NCI-H1105 treated with DMSO at 0.1 percent for 48 hours (cell line): Measurements from ENCODE around the gene CDC42EP1.

Experiments used
- DNase-seq: peaks from one replicate; lab custom pipeline; 2025; lab: John Stamatoyannopoulos, UW

Gene CDC42EP1

DNA sequence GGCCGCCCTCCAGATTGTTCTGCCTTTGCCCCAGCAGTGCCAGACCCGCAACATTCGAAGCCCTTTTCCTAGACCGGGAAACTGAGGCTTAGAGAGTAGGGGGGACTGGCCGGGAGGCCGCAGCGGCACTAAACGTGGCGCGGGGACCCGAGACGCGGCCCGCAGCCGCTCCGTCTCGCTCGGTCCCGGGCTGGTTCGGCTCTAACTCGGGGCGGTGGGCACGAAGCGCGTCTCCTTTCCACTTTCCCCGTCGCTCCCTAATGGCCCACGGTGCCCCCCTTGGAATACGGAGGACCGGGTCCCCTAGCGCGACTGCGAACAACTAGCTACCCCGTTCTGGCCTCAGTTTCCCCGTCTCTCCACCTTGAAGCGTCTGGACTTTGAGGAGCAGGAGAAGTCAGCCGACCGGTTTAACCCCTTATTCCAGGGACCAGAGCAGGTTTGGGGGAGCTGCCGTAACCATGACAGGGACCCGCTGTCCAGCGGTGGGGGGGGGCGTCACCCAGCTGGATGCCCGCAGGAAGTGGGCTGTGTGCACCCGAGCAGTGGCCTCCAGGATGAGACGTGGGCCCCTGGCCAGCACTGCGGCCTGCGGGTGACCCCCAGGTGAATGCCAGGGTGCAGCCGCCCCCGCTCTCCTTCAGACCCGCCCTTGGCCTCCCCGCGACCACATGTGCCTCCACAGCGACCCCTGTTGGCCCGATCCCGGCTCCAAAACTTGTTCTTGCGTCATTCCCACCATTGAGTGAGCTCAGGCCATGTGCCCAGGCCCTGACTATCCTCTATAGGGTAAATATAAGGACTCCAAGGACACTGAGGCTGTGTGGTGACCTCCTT is 1.1 kb downstream of the CDC42EP1 start:
- peak; percentile 15 for DNase-seq

DNA sequence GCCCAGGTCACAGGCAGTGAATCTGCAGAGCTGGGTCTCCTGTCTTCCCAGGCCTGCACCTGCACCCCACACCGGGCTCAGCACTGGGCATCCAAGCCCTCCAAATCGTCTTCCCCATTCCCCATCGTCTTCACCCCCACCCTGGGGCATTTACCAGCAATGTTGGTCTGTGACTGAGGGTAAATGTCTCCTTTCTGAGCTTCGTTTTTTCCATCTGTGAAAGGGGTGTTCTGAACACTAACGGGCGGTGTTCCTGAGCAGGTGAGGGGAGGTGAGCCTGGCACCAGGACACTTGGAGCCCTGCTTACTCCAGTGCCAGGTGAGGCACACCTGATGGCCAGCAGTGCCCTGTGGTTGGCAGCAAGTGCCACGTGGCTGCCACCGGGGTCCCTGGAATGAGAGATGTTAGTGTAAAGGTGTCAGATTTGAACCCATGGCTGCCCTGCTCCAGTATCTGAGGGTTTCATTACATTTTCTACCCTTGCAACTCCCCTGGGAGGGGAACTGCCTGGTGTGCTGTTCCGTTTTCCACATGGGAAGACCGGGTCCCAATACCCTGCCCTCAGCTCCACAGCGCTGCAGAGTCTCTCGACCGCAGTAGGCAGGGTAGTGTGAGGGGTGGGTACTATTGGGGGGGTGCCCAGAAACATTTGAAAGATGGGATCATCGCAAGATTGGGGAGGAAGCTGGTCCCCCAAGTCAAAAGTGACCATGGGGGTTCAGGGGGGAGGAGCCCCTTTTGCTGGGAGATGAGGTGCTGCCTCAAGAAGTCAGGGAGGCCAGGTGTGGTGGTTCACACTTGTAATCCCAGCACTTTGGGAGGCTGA is 2.0 kb downstream of the CDC42EP1 start:
- no peak for DNase-seq

DNA sequence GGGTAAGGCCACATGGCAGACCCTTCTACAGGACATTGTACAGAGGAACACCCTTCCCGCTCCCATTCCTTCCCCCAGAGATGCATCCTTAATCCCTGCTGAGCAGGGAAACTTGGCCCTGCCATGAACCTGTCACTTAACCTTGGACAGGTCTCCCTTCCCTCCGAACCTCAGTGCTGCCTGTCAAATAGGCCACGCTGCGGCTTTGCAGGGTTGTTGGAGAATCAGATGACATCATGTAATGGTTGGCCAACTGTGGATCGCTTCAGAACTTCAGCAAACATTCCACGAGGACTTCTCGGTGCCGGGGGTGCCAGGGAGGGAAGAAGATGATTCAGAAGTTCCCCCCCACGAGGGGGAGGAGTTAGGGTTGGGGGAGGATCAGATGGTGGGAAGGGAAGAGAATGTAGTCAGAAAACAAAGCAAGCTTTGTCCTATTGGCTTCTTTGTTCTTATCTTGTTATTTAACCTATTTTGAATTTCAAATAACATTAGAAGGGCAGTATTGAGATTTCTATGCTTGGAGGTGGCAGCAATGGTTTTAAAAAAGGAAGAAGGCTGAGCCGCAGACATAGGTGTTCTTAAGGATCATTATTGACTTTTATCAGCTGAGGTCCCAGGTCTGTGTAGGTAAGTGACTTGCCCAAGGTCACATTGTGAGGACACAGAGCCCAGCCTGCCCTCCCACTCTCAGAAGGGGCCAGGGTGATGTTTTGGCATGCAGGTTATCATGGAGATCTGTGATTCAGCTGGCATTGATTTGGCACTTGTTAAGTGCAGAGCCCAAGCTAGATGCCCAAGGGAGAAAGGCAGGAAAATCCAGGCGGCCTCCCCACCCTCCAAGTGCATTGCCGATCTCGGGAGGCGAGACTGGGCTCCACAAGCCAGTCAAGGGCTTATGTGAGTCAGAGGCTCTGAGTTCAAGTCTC is 3.1 kb downstream of the CDC42EP1 start:
- no peak for DNase-seq

DNA sequence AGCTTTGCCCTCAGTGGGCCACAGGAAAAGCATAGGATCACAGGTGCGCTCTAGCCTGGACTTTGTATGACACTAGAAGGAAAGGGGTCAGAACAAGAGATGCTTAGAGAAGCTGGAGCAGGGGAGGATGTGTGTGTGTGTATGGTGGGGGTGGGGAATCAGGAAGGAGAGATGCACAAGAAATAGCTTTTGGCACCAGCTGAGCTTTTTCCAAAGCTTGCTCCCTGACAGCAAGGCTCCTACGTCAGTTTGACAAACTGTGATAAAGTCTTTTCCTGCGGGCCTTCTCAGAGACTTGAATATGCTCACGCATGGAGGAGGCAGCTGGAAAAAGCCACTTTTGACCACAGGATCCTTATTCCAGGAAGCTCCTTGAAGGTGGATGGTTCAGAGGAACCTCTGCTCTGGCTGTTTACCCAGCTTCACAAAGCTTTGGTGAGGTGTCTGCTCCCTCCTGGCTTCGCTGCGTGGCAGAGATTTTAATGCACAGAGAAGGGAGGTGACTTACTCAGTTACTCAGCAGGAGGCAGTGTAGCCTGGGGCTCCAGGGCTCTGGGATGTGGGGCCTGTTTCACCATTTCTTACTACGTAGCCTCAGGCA is 3.9 kb downstream of the CDC42EP1 start:
- DNase-seq, result no peak

DNA sequence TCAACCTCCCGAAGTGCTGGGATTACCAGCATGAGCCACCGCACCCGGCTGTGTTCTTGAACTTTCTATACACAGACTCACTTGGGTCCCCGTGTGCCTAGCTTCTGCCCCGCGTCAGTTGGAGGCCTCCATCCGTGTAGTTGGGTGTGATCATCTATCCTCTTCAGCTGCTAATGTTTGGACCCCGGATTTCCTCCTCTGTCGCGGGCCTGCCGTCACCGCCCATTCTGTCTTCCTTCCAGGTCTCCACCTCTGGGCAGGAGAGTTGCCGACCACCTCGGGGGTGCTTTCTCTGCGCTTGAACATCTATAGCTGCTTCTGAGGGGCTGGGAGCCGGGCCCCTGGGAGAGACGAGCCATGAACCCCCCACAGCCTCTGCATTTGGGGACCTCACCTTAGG is 5.5 kb downstream of the CDC42EP1 start:
- no peak for DNase-seq

DNA sequence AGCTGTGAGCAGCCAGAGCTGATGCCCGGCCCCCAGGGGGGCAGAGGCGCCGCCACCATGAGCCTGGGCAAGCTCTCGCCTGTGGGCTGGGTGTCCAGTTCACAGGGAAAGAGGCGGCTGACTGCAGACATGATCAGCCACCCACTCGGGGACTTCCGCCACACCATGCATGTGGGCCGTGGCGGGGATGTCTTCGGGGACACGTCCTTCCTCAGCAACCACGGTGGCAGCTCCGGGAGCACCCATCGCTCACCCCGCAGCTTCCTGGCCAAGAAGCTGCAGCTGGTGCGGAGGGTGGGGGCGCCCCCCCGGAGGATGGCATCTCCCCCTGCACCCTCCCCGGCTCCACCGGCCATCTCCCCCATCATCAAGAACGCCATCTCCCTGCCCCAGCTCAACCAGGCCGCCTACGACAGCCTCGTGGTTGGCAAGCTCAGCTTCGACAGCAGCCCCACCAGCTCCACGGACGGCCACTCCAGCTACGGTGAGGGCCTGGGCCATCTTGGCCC is 6.1 kb downstream of the CDC42EP1 start:
- DNase-seq, result no peak

DNA sequence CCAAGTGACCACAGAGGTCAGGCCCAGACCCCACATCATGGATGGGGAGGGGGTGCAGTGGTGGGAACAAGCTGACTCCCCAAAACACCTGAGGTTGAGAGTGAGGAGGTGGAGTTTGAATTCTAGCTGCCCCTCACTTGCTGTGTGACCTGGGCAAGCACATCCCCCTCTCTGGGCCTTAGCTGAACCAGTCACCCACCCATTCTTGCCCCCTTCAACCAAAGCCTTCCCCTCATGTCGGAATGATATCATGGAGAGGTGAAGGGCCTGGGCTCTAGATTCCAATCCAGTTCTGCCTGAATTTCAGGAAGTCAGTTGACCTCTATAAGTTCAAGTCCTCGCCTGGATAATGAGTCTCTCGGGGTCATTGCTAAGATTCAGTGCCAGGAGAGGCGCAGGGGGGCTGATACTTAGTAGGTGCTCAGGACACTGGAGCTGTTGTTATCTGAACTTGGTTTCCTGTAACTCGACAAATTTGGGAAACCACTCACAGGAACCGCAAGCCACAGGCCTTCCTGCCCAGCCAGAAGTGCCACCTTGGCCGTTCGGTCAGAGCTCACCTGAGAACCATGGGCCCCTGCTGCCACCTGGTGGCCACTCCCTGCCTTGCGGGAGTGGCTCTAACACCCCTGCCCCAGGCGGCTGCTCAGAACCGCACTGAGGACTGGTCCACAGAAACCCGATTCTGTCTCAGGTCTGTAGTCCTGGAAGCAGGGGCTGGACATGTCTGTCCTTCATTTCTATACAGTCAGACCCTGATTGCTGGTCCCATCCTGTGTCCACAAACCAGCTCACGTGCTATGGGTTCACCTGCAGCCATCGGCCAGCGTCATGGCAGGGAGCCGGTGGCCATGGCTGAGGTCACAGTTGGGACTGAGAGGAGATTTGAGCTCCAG is 6.9 kb downstream of the CDC42EP1 start:
- DNase-seq, result peak; percentile 50

DNA sequence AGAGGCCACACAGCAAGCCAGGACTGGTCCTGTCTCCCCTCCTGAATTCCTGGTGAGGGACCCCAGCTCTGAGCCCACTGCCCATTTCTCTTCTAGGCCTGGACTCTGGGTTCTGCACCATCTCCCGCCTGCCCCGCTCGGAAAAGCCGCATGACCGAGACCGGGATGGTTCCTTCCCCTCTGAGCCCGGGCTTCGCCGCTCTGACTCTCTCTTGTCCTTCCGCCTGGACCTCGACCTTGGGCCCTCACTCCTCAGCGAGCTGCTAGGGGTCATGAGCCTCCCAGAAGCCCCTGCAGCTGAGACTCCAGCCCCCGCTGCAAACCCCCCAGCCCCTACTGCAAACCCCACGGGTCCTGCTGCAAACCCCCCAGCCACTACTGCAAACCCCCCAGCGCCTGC is 7.7 kb downstream of the CDC42EP1 start:
- DNase-seq, result no peak

DNA sequence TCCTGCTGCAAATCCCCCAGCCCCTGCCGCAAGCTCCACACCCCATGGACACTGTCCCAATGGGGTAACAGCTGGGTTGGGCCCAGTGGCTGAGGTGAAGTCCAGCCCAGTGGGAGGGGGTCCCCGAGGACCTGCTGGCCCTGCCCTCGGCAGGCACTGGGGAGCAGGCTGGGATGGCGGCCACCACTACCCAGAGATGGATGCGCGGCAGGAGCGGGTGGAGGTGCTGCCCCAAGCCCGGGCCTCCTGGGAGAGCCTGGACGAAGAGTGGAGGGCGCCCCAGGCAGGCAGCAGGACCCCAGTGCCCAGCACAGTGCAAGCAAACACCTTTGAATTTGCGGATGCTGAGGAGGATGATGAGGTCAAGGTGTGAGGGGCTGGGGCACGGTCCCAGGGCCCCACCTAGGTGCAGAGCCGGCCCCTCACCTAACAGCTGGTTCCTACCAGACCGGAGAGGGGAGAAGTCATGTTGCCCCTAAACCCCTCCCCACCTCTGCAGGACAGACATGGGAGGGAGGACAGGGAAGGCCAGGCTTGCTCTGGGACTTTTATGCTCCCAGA is 8.2 kb downstream of the CDC42EP1 start:
- DNase-seq, result no peak

DNA sequence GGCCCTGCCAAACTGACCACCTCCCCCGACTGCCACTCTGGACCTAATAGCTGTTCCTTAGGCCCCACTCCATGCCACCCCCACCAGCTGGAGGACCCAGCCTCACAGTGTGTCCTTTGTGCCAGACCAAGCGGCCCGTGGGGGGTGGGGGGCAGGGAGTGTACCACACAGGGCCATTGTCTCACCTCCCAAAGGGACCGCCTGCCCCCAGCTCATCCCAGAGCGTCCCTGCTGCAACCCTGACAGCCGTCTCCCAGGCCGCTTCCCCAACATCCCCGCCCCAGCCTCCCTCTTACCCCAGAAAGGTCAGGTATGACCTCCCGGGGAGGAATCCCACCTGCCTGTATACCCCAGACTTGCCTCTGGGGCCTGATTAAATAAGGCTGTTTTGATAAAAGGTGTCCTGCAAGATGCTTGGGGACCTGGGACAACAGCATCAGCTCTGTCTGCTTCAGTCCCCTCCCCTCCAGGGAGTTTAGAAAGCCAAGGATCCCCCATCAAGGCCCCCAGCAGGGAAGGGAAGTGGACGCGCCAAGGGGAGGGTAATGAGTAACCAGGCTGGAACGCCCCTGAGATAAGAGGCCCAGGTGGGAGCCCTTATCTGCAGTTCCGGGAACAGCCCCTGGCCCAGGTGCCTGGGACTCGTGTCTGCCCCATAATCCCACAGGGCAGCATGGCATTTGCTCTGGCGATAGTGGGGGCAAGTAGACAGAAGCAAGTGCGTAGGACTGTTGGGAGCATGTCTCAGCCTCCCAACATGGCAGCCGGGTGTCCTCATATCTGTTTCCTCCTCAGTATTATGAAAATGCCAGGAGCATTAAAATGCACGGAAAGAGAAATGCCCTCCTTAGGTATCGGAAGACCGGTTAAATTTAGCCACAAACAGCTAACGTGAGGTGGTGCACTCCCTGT is 9.0 kb downstream of the CDC42EP1 start:
- no peak for DNase-seq

DNA sequence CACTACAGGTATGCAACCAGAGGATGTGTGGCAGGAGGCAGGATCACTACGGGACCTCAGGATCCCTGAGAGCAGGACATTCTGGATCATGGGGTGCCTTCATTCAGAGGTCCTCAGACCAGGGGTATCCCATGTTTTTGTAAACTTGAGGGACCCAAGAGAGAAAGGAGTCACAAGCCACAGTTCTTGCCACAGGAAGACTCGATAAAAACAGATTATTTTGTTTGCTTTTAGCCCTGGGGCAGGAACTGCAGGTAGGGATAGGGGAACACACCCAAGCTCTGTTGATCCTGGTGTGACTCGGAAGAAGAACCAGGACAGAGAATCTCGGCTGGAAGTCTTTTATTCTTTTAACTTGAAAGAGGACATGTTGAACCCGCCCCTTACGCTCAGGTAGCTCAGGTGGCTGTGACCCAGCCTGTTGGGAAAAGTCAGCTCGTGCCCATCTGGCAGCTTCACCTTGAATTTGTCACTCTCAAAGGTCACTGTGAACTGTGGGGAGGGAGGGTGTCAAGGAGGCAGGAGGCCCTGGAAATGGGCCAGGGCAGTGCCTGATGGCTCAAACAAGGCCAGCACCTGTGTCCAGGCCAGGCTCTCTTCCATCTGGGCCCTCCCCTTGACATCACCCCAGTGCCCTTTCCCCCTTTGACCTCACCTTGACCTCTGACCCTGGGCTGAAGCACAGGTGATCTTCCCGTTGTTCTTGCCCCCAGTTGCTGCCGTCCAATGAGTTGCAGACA is 9.8 kb downstream of the CDC42EP1 start:
- DNase-seq, result no peak

DNA sequence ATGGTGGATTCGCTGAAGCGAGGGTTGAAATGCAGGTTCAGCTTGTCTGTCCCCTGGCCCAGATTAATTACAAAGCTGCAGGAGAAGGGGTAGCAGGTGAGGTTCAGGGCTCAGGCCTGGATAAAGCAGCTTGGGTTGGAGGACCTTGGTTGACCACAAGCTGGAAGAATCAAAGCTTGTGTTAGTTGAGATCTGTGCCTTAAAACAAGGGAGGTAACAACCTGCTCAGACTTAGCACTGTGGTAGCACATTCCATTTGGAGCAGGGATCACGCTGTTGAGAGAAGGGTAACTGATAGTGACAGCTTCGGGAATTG is 10.3 kb downstream of the CDC42EP1 start:
- DNase-seq, result no peak

DNA sequence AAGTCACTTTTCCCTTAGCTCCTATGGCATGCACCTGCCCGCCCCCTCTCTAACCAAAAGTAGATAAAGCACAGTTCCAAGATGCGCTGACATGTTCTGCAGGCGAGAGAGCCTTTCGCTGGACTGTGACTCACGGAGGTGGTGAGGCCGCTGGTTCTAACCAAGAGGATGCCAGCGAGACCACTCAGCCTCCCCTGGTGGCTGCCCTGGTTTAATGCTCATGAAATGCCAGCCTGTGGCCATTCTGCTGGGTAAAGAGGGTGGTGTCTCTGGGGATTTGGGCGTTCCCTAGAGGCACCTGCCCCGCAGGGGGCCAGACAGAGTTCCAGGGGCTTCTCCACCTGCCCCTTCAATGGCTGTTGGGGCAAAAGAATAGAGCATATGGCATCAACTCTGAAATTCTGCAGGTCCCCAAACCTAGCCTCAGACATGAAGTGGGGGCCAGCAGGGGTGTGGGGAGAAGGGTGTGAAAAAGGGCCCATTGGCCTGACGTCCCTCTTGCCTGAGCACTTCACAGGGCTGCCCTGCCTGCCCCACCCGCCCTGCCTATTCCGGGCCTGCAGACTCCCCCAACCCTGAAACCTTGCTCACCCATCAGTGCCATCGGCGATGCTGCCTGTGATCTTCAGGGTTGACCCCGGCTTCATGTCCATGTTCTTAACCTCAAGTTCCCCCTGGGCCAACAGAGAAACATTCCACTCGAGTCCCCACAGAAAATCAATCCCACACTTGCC is 11.1 kb downstream of the CDC42EP1 start:
- no peak for DNase-seq

DNA sequence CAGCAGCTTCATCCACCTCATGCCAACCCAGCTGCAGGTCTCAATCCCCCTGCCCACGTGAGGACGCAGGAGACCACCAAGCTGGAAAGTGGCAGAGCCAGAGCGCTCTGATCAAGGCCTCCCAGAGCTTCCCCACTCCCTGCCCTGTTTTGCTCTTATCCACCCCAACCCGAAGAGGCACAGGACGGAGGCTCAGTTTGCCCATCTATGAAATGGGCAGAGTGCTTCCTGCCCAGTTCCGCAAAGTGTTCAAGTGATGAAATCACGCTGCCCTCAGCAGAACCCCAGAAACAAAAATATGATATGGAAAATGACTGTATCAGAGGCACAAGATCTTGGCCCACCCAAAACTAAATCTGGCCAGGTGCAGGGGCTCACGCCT is 11.7 kb downstream of the CDC42EP1 start:
- DNase-seq, result no peak

DNA sequence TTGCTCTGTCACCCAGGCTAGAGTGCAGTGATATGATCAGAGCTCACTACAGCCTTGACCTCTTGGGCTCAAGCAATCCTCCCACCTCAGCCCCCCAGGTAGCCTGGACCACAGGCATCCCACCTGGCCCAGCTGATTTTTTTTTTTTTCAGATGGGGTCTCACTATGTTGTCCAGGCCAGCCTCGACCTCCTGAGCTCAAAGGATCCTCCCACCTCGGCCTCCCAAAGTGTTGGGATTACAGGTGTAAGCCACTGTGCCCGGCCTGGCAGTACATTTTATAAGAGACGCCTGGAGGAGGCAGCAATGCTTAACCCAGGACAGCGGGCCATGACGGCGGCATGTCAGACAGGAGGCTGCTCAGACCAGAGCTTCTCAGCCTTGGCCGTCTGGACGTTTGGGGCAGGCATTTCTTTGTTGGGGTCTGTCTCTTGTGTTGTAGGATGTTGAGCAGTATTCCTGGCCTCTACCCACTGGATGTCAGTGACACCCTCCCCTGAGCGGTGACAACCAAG is 15.3 kb downstream of the CDC42EP1 start:
- DNase-seq, result no peak

DNA sequence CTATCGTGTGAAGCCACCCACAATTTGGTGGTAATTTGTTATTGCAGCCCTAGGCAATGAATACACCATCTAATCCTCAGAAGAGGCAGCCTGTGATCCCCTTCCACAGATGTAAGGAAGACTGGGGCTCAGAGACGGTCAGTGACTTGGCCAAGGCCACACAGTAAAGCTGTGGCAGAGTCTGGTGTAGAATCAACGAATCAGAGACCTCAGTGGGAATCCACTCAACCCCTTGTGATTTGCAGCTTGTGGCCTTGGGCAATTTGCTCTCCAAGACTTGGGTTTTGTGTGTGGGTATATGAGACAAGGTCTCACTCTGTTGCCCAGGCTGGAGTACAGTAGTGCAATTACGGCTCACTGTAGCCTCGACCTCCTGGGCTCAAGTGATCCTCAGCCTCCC is 17.7 kb downstream of the CDC42EP1 start:
- DNase-seq, result no peak

DNA sequence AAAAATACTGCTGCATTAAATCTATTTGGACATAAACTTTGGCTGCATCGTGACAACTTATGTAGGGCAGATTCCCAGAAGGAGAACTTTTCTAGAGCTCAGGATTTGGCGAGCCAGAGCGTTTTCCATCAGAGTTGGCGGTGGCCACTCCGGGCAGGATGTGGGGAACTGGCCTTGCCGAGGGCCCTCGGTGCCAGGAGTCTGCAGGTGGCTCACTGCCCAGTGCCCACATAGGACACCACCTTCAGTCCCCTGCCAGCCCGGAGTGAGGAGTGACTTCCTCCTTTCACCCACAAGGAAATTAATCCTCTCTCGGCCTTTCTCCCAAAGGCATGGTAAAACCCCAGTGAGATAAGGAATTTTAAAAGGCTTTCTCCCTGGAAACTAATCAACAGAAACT is 21.2 kb downstream of the CDC42EP1 start:
- DNase-seq, result no peak

DNA sequence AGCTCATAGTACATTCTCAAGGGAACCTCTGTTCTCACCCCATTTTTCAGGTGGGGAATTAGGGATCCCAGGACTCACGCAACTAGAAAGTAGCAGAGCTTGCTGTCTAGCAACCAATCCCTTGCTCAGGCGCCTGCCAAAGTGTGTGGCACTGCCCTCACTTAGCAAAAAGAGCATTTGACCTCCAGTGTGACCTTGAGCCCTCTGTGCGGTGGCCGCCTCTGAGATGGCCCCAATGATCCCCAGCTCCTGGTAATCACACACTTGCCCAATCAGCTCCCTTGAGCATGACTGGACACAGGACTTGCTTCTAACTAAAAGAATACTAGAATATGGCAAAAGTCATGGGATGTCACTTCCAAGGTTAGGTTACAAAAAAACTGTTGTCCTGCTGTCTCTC is 22.2 kb downstream of the CDC42EP1 start:
- no peak for DNase-seq
